HFFc6 (cell line): ENCODE results near the gene DCAF8. TPM values are rescaled to one million over a fixed set of nuclear protein-coding genes. Genes with fewer than 3 reads are reported as not detected.

Experiments
- DNase-seq: peaks from one replicate; pipeline ENCODE4 v3.0.0-alpha.2; 2018
- H3K27ac Mint-ChIP-seq: 2 replicates; pipeline ENCODE4 v1.8.0; 2020; ENCODE audit warnings: mild to moderate bottlenecking, mixed read lengths
- H3K27me3 Mint-ChIP-seq: 2 replicates; pipeline ENCODE4 v1.8.0; 2021; ENCODE audit warnings: mild to moderate bottlenecking, moderate library complexity, mixed read lengths; ENCODE audit not compliant: insufficient read depth
- H3K36me3 Mint-ChIP-seq: 2 replicates; pipeline ENCODE4 v1.8.0; 2021; ENCODE audit warnings: low read depth, mixed read lengths
- H3K4me1 Mint-ChIP-seq: 2 replicates; pipeline ENCODE4 v1.8.0; 2020; ENCODE audit warnings: low read depth, mixed read lengths
- H3K4me3 Mint-ChIP-seq: 2 replicates; pipeline ENCODE4 v1.8.0; 2020; ENCODE audit warnings: mild to moderate bottlenecking, moderate library complexity, mixed read lengths
- H3K9me3 Mint-ChIP-seq: 2 replicates; pipeline ENCODE4 v1.8.0; 2020; ENCODE audit warnings: mild to moderate bottlenecking, mixed read lengths
- total RNA-seq, 6 experiments: library from RNA; stranded (reverse); fragmentation: NEBNext Ultra II Directional; extraction: Animal tissue kit (Norgen Biotek cat#: 25700); gene quantifications; 2 replicates in 1 of 6; 3 replicates in 5 of 6; pipeline ENCODE4 v1.2.3, GENCODE V29; 2021
- TF ChIP-seq, protein P1 (sequence below): fragments of 200-600 bp; sonication (generic); IDR thresholded peaks from 2 replicates; pipeline ENCODE4 v1.5.0; 2021; ENCODE audit warnings: antibody characterized with exemption, mild to moderate bottlenecking

DCAF8 gene
- total RNA-seq, 6 experiments from 2014 or later: 65.9 to 73.0 (median 70.1) TPM

DNA sequence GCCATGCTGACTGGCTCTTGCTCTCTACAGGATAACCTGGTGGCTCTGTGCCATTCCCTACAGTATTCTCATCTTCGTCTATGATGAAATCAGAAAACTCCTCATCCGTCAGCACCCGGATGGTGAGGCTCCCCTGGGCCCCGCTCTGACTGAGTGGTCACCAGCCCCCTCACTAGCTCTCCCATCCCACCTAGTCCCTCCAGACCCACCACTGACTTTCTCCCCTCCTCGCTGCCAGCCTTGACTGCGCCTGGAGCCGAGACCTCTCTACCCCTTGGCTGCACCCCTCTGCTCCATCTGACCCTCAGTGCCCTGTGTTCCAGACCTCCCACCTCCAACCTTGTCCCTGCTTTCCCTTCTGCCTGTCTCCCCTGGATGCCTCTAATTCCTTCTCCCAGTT lies 76.1 kb downstream of the DCAF8 start:
- H3K36me3 Mint-ChIP-seq: no peaks in the 10 kb centered on the region
- no peak for DNase-seq
- no peak overlapping the region for H3K27ac Mint-ChIP-seq
- TF ChIP-seq, protein P1, sequence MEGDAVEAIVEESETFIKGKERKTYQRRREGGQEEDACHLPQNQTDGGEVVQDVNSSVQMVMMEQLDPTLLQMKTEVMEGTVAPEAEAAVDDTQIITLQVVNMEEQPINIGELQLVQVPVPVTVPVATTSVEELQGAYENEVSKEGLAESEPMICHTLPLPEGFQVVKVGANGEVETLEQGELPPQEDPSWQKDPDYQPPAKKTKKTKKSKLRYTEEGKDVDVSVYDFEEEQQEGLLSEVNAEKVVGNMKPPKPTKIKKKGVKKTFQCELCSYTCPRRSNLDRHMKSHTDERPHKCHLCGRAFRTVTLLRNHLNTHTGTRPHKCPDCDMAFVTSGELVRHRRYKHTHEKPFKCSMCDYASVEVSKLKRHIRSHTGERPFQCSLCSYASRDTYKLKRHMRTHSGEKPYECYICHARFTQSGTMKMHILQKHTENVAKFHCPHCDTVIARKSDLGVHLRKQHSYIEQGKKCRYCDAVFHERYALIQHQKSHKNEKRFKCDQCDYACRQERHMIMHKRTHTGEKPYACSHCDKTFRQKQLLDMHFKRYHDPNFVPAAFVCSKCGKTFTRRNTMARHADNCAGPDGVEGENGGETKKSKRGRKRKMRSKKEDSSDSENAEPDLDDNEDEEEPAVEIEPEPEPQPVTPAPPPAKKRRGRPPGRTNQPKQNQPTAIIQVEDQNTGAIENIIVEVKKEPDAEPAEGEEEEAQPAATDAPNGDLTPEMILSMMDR: no peak
- H3K4me3 Mint-ChIP-seq: no peak overlapping the region
- peaks cover 15% of the 10 kb centered on the region for H3K27me3 Mint-ChIP-seq
- no peaks in the 10 kb centered on the region for H3K9me3 Mint-ChIP-seq
- H3K4me1 Mint-ChIP-seq: 0 out of 2 replicates have a peak, but pooled peaks cover 6% of the 10 kb centered on the region

DNA sequence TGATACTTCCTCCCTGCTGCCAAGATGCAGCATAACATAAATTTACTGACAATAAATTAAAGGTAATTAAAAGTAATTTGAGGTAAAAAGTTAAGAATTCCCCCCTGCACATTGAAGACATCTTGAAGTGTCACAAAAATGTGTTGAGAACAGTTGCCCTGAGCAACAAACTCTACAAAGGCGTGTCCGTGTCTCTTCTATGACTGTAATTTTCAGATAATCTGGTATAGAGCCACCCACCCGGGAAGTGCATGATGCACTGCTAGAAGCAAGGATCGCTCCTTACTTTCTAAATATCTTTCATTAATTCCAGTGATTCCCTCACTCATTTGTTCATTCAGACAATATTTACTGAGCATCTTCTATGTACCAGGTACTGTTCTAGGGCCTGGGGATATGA lies 83.0 kb downstream of the DCAF8 start:
- no peaks in the 10 kb centered on the region for H3K4me1 Mint-ChIP-seq
- no peaks in the 10 kb centered on the region for H3K36me3 Mint-ChIP-seq
- DNase-seq: no peak
- H3K9me3 Mint-ChIP-seq: no peaks in the 10 kb centered on the region
- H3K4me3 Mint-ChIP-seq: no peak overlapping the region
- H3K27me3 Mint-ChIP-seq: peaks cover 18% of the 10 kb centered on the region
- TF ChIP-seq, protein P1: no peak
- no peak overlapping the region for H3K27ac Mint-ChIP-seq

DNA sequence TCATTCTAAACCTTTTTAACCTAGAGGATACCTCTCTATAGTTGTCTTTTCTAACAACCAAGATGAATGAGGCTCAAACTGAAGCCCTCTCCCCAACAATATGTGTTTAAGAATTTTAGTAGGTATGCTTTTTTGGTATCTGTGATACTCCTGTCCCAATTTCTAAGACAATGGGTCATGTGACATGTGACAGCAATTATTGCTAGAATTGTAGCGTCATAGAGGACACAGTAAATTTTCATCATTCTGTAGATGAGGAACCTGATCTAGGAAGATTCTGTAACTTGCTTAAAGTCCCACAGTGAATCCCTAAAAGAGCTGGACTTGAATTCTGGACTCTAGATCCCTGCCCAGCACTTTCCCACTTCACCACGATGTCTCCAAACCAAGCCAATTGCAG lies 83.6 kb downstream of the DCAF8 start:
- no peak overlapping the region for H3K4me3 Mint-ChIP-seq
- H3K36me3 Mint-ChIP-seq: no peaks in the 10 kb centered on the region
- TF ChIP-seq, protein P1: no peak
- no peak overlapping the region for H3K27ac Mint-ChIP-seq
- H3K9me3 Mint-ChIP-seq: no peaks in the 10 kb centered on the region
- H3K4me1 Mint-ChIP-seq: no peaks in the 10 kb centered on the region
- DNase-seq: no peak
- H3K27me3 Mint-ChIP-seq: peaks cover 19% of the 10 kb centered on the region

DNA sequence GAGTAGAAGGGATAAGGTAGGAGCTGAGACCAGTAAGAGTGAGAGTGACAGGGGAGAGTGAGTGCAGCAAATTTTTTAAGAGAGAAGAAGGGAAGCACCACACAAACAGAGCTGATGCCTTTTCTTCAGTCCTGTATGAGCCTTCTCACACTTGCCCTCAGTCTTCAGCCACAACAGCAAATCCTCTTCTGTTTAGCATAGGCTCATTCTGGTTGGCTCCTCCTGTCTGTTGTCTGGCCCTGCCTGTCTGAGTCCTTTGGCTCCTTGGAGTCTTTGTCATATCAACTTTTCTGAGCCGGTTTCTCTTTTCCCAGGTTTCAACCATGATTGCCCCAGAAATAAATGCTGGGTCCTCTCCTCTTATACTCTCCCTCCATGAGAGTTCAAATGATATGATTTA lies 84.7 kb downstream of the DCAF8 start:
- Mint-ChIP-seq H3K4me3 (no peak overlapping the region), H3K27me3 (peaks cover 27% of the 10 kb centered on the region), H3K4me1 (no peaks in the 10 kb centered on the region), H3K27ac (no peak overlapping the region), H3K36me3 (no peaks in the 10 kb centered on the region), H3K9me3 (no peaks in the 10 kb centered on the region)
- DNase-seq: no peak
- TF ChIP-seq, protein P1: no peak

DNA sequence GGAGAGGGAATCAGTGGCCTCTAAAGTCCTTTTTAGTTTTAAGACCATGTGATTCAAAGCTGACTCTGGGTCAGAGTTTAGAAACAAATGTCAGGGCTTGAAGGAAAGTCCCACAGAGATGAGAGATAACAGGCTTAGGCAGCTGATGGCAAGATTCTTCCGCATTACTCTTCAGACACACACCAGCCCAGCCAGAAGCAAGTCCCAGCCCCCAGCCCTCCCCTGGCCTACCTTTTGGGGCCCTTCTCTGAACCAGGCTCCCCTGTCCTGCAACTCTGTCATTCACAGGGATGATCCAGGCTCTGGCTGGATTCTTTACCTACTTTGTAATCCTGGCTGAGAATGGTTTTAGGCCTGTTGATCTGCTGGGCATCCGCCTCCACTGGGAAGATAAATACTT lies 85.1 kb downstream of the DCAF8 start:
- H3K27me3 Mint-ChIP-seq: peaks cover 30% of the 10 kb centered on the region
- H3K4me3 Mint-ChIP-seq: no peak overlapping the region
- H3K36me3 Mint-ChIP-seq: no peaks in the 10 kb centered on the region
- H3K27ac Mint-ChIP-seq: no peak overlapping the region
- no peaks in the 10 kb centered on the region for H3K9me3 Mint-ChIP-seq
- H3K4me1 Mint-ChIP-seq: no peaks in the 10 kb centered on the region
- no peak for DNase-seq
- TF ChIP-seq, protein P1: no peak

DNA sequence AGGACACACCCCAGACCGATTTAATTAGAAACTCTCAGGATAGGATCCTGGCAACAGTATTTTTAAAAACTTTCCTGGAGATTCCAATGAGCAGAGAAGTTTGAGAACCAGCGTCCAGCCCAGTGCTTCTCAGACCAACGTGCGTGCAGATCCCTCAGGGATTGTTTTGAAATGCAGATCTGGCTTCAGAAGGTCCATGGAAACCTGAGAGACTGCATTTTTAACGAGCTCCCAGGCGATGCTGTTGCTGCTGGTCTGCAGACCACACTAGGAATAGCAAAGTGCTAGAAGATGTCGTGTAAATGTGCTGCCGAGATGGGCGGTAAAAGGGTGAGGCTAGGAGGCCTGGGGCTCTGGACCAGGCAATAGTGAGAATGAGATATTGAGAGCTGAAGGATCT lies 90.4 kb downstream of the DCAF8 start:
- TF ChIP-seq, protein P1: no peak
- peaks cover 22% of the 10 kb centered on the region for H3K4me1 Mint-ChIP-seq
- H3K36me3 Mint-ChIP-seq: no peaks in the 10 kb centered on the region
- no peaks in the 10 kb centered on the region for H3K9me3 Mint-ChIP-seq
- H3K4me3 Mint-ChIP-seq: no peak overlapping the region
- no peak for DNase-seq
- H3K27me3 Mint-ChIP-seq: peaks cover 27% of the 10 kb centered on the region
- H3K27ac Mint-ChIP-seq: no peak overlapping the region
